Loucy (cell line): ENCODE measurements around the gene KCNJ6.

Source experiments
- CTCF ChIP-seq: fragments of 200-600 bp; sonication (generic); conservative IDR thresholded peaks from 2 replicates; pipeline ENCODE4 v1.5.1; 2014; ENCODE audit warnings: mild to moderate bottlenecking, antibody characterized with exemption, low read length
- EZH2phosphoT487 ChIP-seq: fragments of 200-600 bp; IDR thresholded peaks from 2 replicates; pipeline ENCODE4 v1.6.1; 2018; ENCODE audit warnings: antibody characterized with exemption, mild to moderate bottlenecking, moderate library complexity, borderline replicate concordance

GRCh38 chr21:37821092-37821491 is 95.2 kb downstream of the KCNJ6 start:
- TF ChIP-seq CTCF (no peak), EZH2phosphoT487 (no peak)
